BLaER1 (cell line): ENCODE results near the gene ACOXL.

Experiments
- H3K27ac ChIP-seq: shearing (Covaris generic); formaldehyde crosslinking; 2 replicates; pipeline ENCODE4 v1.8.1; 2022
- H3K27me3 ChIP-seq: shearing (Covaris generic); formaldehyde crosslinking; 2 replicates; pipeline ENCODE4 v1.8.1; 2022
- H3K36me3 ChIP-seq: shearing (Covaris generic); formaldehyde crosslinking; 2 replicates; pipeline ENCODE4 v1.8.1; 2022
- H3K4me1 ChIP-seq: shearing (Covaris generic); formaldehyde crosslinking; 2 replicates; pipeline ENCODE4 v1.8.1; 2022
- H3K4me2 ChIP-seq: shearing (Covaris generic); formaldehyde crosslinking; 2 replicates; pipeline ENCODE4 v1.8.1; 2022
- H3K4me3 ChIP-seq: shearing (Covaris generic); formaldehyde crosslinking; 2 replicates; pipeline ENCODE4 v1.8.1; 2022
- H3K9ac ChIP-seq: shearing (Covaris generic); formaldehyde crosslinking; 2 replicates; pipeline ENCODE4 v1.8.1; 2022
- H3K9me3 ChIP-seq: shearing (Covaris generic); formaldehyde crosslinking; 2 replicates; pipeline ENCODE4 v1.8.1; 2022
- H4K20me1 ChIP-seq: shearing (Covaris generic); formaldehyde crosslinking; 2 replicates; pipeline ENCODE4 v1.8.1; 2022
- Cebpa-rat ChIP-seq: shearing (Covaris generic); IDR thresholded peaks from 2 replicates; pipeline ENCODE4 v1.8.1; 2022

ACOXL gene

GRCh38 chr2:110971811-110972210 lies 239.4 kb downstream of the ACOXL start:
- Histone ChIP-seq H3K27ac (no peak overlapping the region), H3K36me3 (no peaks in the 10 kb centered on the region), H3K9ac (no peak overlapping the region), H3K27me3 (no peaks in the 10 kb centered on the region), H3K9me3 (peaks cover 12% of the 10 kb centered on the region; the same call in 1 of the 2 replicates), H3K4me1 (no peaks in the 10 kb centered on the region), H3K4me3 (no peak overlapping the region), H4K20me1 (no peaks in the 10 kb centered on the region), H3K4me2 (no peak overlapping the region)
- no peak for TF ChIP-seq Cebpa-rat

GRCh38 chr2:110973262-110973661 lies 240.9 kb downstream of the ACOXL start:
- Histone ChIP-seq H4K20me1 (no peaks in the 10 kb centered on the region), H3K36me3 (no peaks in the 10 kb centered on the region), H3K4me2 (no peak overlapping the region), H3K27me3 (no peaks in the 10 kb centered on the region), H3K9me3 (peaks cover 12% of the 10 kb centered on the region; the same call in 1 of the 2 replicates), H3K9ac (no peak overlapping the region), H3K4me3 (no peak overlapping the region), H3K4me1 (no peaks in the 10 kb centered on the region), H3K27ac (no peak overlapping the region)
- no peak for TF ChIP-seq Cebpa-rat

- Histone ChIP-seq H3K9me3 (peaks cover 12% of the 10 kb centered on the region; the same call in 1 of the 2 replicates), H3K4me1 (no peaks in the 10 kb centered on the region), H3K4me3 (no peak overlapping the region), H3K27ac (no peak overlapping the region), H3K36me3 (no peaks in the 10 kb centered on the region), H3K9ac (no peak overlapping the region), H3K27me3 (no peaks in the 10 kb centered on the region), H4K20me1 (no peaks in the 10 kb centered on the region), H3K4me2 (no peak overlapping the region)
- TF ChIP-seq Cebpa-rat, result no peak
Observed at GRCh38 chr2:110977403-110977802, 245.0 kb downstream of the ACOXL start.

GRCh38 chr2:110978148-110978547 lies 245.8 kb downstream of the ACOXL start:
- no peaks in the 10 kb centered on the region for H3K36me3 ChIP-seq

GRCh38 chr2:110978756-110979470 lies 246.5 kb downstream of the ACOXL start:
- Histone ChIP-seq H3K4me2 (no peak overlapping the region), H4K20me1 (no peaks in the 10 kb centered on the region), H3K4me3 (no peak overlapping the region), H3K4me1 (no peaks in the 10 kb centered on the region), H3K36me3 (no peaks in the 10 kb centered on the region), H3K9ac (no peak overlapping the region), H3K9me3 (0 out of 2 replicates have a peak, but pooled peaks cover 4% of the 10 kb centered on the region), H3K27me3 (no peaks in the 10 kb centered on the region), H3K27ac (no peak overlapping the region)
- TF ChIP-seq Cebpa-rat, result no peak

More at GRCh38 chr2:110978148-110978547, 245.8 kb downstream of the ACOXL start:
- H3K9ac ChIP-seq, result no peak overlapping the region
- H3K4me2 ChIP-seq, result no peak overlapping the region
- TF ChIP-seq Cebpa-rat, result no peak
- no peaks in the 10 kb centered on the region for H3K4me1 ChIP-seq
- H3K4me3 ChIP-seq, result no peak overlapping the region
- no peaks in the 10 kb centered on the region for H4K20me1 ChIP-seq
- no peaks in the 10 kb centered on the region for H3K27me3 ChIP-seq
- no peak overlapping the region for H3K27ac ChIP-seq
- peaks cover 11% of the 10 kb centered on the region; the same call in 1 of the 2 replicates for H3K9me3 ChIP-seq

- Histone ChIP-seq H3K4me2 (no peak overlapping the region), H3K27me3 (no peaks in the 10 kb centered on the region), H3K9ac (no peak overlapping the region), H3K4me1 (no peaks in the 10 kb centered on the region), H4K20me1 (no peaks in the 10 kb centered on the region), H3K27ac (no peak overlapping the region), H3K36me3 (no peaks in the 10 kb centered on the region), H3K4me3 (no peak overlapping the region), H3K9me3 (no peaks in the 10 kb centered on the region)
- TF ChIP-seq Cebpa-rat, result no peak
Observed at GRCh38 chr2:110979471-110980338, 247.3 kb downstream of the ACOXL start.

- Histone ChIP-seq H3K9ac (no peak overlapping the region), H3K36me3 (no peaks in the 10 kb centered on the region), H3K27ac (no peak overlapping the region), H4K20me1 (no peaks in the 10 kb centered on the region), H3K4me1 (no peaks in the 10 kb centered on the region), H3K4me3 (no peak overlapping the region), H3K9me3 (no peaks in the 10 kb centered on the region), H3K4me2 (no peak overlapping the region), H3K27me3 (no peaks in the 10 kb centered on the region)
- TF ChIP-seq Cebpa-rat, result no peak
Observed at GRCh38 chr2:110980339-110981062, 248.1 kb downstream of the ACOXL start.

- no peaks in the 10 kb centered on the region for H3K4me1 ChIP-seq
- H3K9ac ChIP-seq, result no peak overlapping the region
- H3K4me3 ChIP-seq, result no peak overlapping the region
- H4K20me1 ChIP-seq, result no peaks in the 10 kb centered on the region
- no peaks in the 10 kb centered on the region for H3K27me3 ChIP-seq
- H3K27ac ChIP-seq, result no peak overlapping the region
- H3K9me3 ChIP-seq, result no peaks in the 10 kb centered on the region
- H3K36me3 ChIP-seq, result no peaks in the 10 kb centered on the region
- H3K4me2 ChIP-seq, result no peak overlapping the region
- no peak for TF ChIP-seq Cebpa-rat
Observed at GRCh38 chr2:110983133-110983532, 250.8 kb downstream of the ACOXL start.

GRCh38 chr2:110984694-110985490 lies 252.5 kb downstream of the ACOXL start:
- H3K4me3 ChIP-seq, result no peak overlapping the region
- H3K27me3 ChIP-seq, result no peaks in the 10 kb centered on the region
- H3K9ac ChIP-seq, result no peak overlapping the region
- no peak for TF ChIP-seq Cebpa-rat
- H3K27ac ChIP-seq, result no peak overlapping the region
- no peaks in the 10 kb centered on the region for H4K20me1 ChIP-seq
- H3K9me3 ChIP-seq, result no peaks in the 10 kb centered on the region; the same call in 1 of the 2 replicates
- no peaks in the 10 kb centered on the region for H3K4me1 ChIP-seq
- no peak overlapping the region for H3K4me2 ChIP-seq
- no peaks in the 10 kb centered on the region for H3K36me3 ChIP-seq
